K562 (cell line): ENCODE measurements around the gene FAR2. TPM values are rescaled to one million over a fixed set of nuclear protein-coding genes. Genes with fewer than 3 reads are reported as not detected.

Source experiments
- ATAC-seq: fragments of 200-7000 bp; cut with Tn5 transposase; 3 replicates; pipeline ENCODE4 v1.9.1; 2020; ENCODE audit warnings: moderate library complexity
- BruUV-seq: library from RNA; stranded (reverse); fragments of 400-500 nt; replicated peaks from 2 replicates; lab custom pipeline; 2021; lab: Mats Ljungman, UMichigan
- CTCF ChIA-PET: fragments of 300-600 bp; formaldehyde crosslinking; extraction: SDS; loops from one replicate; lab custom pipeline; 2021; ENCODE audit warnings: low intra/inter-chr PET ratio; lab: Yijun Ruan, JAX
- POLR2A ChIA-PET: fragments of 300-600, 350-650 bp; sonication (Branson Sonifier 250); formaldehyde crosslinking; extraction: SDS; loops from one replicate; lab custom pipeline; 2021; ENCODE audit warnings: antibody characterized with exemption, inconsistent platforms; lab: Yijun Ruan, JAX
- DNase-seq, 4 experiments: peaks; one replicate each; pipeline versions ENCODE4 v3.0.0 to v3.0.0-alpha.2; 2011 to 2018; ENCODE audit warnings: low spot score in 3 of 4, mixed read lengths in 3 of 4; ENCODE audit errors: extremely low read depth in 1 of 4
- FAIRE-seq: peaks from 2 replicates; lab custom pipeline; 2011; peaks lifted over from hg19 to GRCh38; lab: Jason Lieb, UNC
- H2AFZ ChIP-seq: 2 replicates; pipeline ENCODE4 v1.6.0; 2011; ENCODE audit warnings: low read depth, low read length, control low read depth, inconsistent platforms
- H3K27ac ChIP-seq: fragments of 200-600 bp; 3 replicates; pipeline ENCODE4 v1.8.0; 2011; ENCODE audit warnings: low read depth, mild to moderate bottlenecking, control low read depth, inconsistent platforms, low read length, moderate library complexity, mixed read lengths; ENCODE audit errors: extremely low read depth
- H3K27me3 ChIP-seq, 2 experiments: fragments of 300-600 bp in 1 of 2; 2 replicates in 1 of 2; 3 replicates in 1 of 2; pipeline versions ENCODE4 v1.6.0 to v1.8.0; 2011; ENCODE audit warnings: inconsistent platforms in 2 of 2, low read length in 2 of 2, mild to moderate bottlenecking in 1 of 2, mixed read lengths in 1 of 2, moderate library complexity in 1 of 2; ENCODE audit not compliant: control insufficient read depth in 2 of 2, insufficient read depth in 2 of 2
- H3K36me3 ChIP-seq: fragments of 300-600 bp; 3 replicates; pipeline ENCODE4 v1.8.0; 2011; ENCODE audit warnings: mild to moderate bottlenecking, low read length, inconsistent platforms; ENCODE audit not compliant: control insufficient read depth, insufficient read depth
- H3K4me1 ChIP-seq, 2 experiments: fragments of 200-600 bp in 1 of 2; replicated peaks in 1 of 2; 2 replicates in 1 of 2; 3 replicates in 1 of 2; pipeline versions ENCODE4 v1.5.1 to v1.8.0; 2011; ENCODE audit warnings: inconsistent platforms in 2 of 2, low read length in 2 of 2, mild to moderate bottlenecking in 1 of 2, mixed read lengths in 1 of 2, moderate library complexity in 1 of 2; ENCODE audit not compliant: control insufficient read depth in 2 of 2, insufficient read depth in 2 of 2
- H3K4me2 ChIP-seq: 2 replicates; pipeline ENCODE4 v1.6.1; 2011; ENCODE audit warnings: low read length, control low read depth, inconsistent platforms, mixed read lengths; ENCODE audit not compliant: insufficient read depth
- H3K4me3 ChIP-seq: fragments of 200-600 bp; sonication (generic), shearing (Covaris generic); 2 replicates; pipeline ENCODE4 v1.5.1; 2016; ENCODE audit warnings: control low read depth, inconsistent platforms
- H3K79me2 ChIP-seq: fragments of 200-600 bp; 3 replicates; pipeline ENCODE4 v1.8.0; 2011; ENCODE audit warnings: low read length, inconsistent platforms; ENCODE audit not compliant: control insufficient read depth, insufficient read depth
- H3K9ac ChIP-seq, 2 experiments: 2 replicates each; pipeline versions ENCODE4 v1.6.0 to v1.6.1; 2011; ENCODE audit warnings: low read depth in 2 of 2, low read length in 2 of 2, control low read depth in 1 of 2, inconsistent platforms in 1 of 2, mild to moderate bottlenecking in 1 of 2, mixed read lengths in 1 of 2; ENCODE audit not compliant: insufficient read depth in 1 of 2
- H3K9me1 ChIP-seq: one replicate; pipeline ENCODE4 v1.6.0; 2011; ENCODE audit warnings: inconsistent platforms, mild to moderate bottlenecking, low read length, moderate library complexity; ENCODE audit not compliant: control insufficient read depth, insufficient read depth
- H3K9me3 ChIP-seq: replicated peaks from 2 replicates; pipeline ENCODE4 v1.5.1; 2011; ENCODE audit warnings: low read depth, low read length, inconsistent platforms; ENCODE audit not compliant: control insufficient read depth, insufficient read depth
- H4K20me1 ChIP-seq: replicated peaks from 2 replicates; pipeline ENCODE4 v1.6.1; 2011; ENCODE audit warnings: low read length, inconsistent platforms, mixed read lengths; ENCODE audit not compliant: control insufficient read depth, insufficient read depth
- CREB3 ChIP-seq: fragments of 450-650 bp; conservative IDR thresholded peaks from 2 replicates; pipeline ENCODE4 v1.6.1; 2016; ENCODE audit warnings: missing genetic modification characterization, low read depth, mild to moderate bottlenecking, missing compliant biosample characterization, moderate library complexity
- EGR1 ChIP-seq: fragments of 450-650 bp; conservative IDR thresholded peaks from 2 replicates; pipeline ENCODE4 v1.6.1; 2017; ENCODE audit warnings: mild to moderate bottlenecking
- FIP1L1 ChIP-seq: fragments of 200-400 bp; formaldehyde crosslinking; IDR thresholded peaks from 2 replicates; pipeline ENCODE4 v1.6.1; 2018; ENCODE audit warnings: mild to moderate bottlenecking, low read depth, low read length; ENCODE audit not compliant: poor library complexity, severe bottlenecking
- IRF2 ChIP-seq: sonication (generic); formaldehyde crosslinking; IDR thresholded peaks from 2 replicates; pipeline ENCODE4 v1.8.1; 2022; ENCODE audit warnings: mild to moderate bottlenecking, missing genetic modification reagents
- L3MBTL2 ChIP-seq: fragments of 450-650 bp; IDR thresholded peaks from 2 replicates; pipeline ENCODE4 v1.6.1; 2016; ENCODE audit warnings: mild to moderate bottlenecking, moderate library complexity
- ZNF165 ChIP-seq: fragments of 250-450 bp; sonication (Bioruptor Pico); IDR thresholded peaks from 2 replicates; pipeline ENCODE4 v1.4.0; 2020; ENCODE audit warnings: borderline replicate concordance
- ZNF780A ChIP-seq: fragments of 250-450 bp; sonication (Bioruptor Pico); IDR thresholded peaks from 2 replicates; pipeline ENCODE4 v1.5.0; 2021; ENCODE audit warnings: mild to moderate bottlenecking
- WGBS: fragments of 100-300 bp; shearing (Covaris generic); methylation state at CpG from one replicate; pipeline ENCODE4 v1.1.6; 2016; ENCODE audit warnings: low coverage, mixed read lengths; ENCODE audit not compliant: insufficient coverage; ENCODE audit errors: missing lambda C conversion rate; 5-methylcytosine and 5-hydroxymethylcytosine counted together
- in situ Hi-C: fragments of 300-500 bp; cut with MboI; formaldehyde crosslinking; loops from 4 replicates; pipeline ENCODE4 v1.15.0; 2018; ENCODE audit warnings: inconsistent platforms, mixed read lengths
- intact Hi-C: fragments of 100-400 bp; cut with micrococcal nuclease; formaldehyde crosslinking; loops from 2 replicates; pipeline ENCODE4 v1.14.2; 2022
- polyA plus RNA-seq, 8 experiments: library from polyadenylated mRNA; depleted of rRNA in 4 of 8; stranded (reverse) in 5 of 8; unstranded in 3 of 8; fragments of >200 nt; fragmentation: Nextera tagmentation in 2 of 8; fragmentation: Illumina TruSeq in 1 of 8; extraction: Ambion mirVana in 2 of 8; extraction: Trizol in 1 of 8; gene quantifications; 2 replicates each; pipeline versions ENCODE4 v1.2.1 to v1.2.3, GENCODE V29; 2011 to 2014; ENCODE audit warnings: inconsistent platforms in 1 of 8, missing spikeins in 1 of 8
- total RNA-seq, 7 experiments: library from RNA; depleted of rRNA in 6 of 7; stranded (reverse); fragments of >200 nt in 6 of 7; fragmentation: Illumina TruSeq in 2 of 7; extraction: Trizol in 2 of 7; gene quantifications; 2 replicates each; pipeline versions ENCODE4 v1.2.1 to v1.2.3, GENCODE V29; 2011 to 2021; ENCODE audit warnings: low replicate concordance in 1 of 7

FAR2 gene
- total and polyA plus RNA-seq, 9 of the 15 experiments (the other 6 are each of a cell fraction or from before 2014, with no cell fraction given): 5.0 to 13.4 (median 8.5) TPM

DNA sequence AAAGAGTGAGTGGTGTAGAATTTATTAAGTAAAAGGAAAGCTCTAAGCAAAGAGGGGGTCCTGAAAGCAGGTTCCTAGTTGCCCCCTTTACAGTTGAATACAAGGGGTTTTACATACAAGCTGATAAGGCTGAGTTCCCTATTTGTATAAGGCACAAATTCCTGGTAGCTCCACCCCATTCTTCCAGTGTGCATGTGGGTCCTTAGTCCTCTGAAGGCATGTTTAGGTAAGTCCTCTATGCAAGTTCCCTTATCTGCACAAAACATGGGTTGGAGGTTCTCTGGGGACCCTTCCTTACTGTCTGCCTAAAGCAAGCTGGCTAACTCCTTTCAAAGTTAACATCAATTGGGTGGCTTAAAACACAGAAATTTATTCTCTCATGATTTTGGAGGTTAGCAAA, 2.9 kb upstream of the FAR2 start (continued):
- TF ChIP-seq EGR1: no peak

DNA sequence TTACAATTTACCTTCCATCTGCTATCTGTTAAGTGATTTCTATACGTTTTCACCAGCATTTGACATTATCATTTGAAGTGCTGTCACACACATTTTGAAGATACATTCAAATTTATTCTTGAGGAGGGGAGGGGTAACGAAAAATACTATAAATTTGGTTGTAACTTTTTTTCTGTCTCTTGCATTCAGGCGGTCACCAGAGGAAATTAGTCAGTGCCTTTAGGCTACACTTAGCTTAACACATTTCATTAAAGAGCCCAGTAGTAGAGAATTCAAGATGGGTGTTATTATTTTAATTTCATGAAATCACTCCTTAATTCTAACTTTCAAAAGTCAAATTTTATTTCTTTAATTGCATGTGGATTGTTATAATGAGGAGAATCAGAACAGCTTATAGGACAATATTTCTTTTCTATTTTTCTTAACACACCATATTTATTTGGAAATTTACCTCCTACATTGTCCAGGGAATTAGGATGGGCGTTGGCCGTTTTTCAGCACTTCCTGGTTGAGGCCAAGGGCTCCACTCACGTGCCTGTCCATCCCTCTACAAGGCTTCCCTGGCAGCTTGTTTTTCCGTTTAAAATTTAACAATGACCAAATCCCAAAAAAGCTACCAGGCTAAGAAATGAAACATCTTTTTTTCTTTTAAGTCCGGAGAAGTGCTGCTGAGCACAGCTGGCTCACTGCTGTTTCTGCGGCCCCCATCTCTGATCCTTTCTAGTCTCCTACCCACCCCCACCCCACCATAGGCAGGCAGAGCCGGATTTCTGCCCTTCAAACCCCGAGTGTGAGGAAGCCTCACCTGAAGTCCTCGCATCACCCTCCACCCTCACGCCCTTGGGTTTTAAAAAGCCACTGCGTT, 1.1 kb upstream of the FAR2 start:
- H3K4me2 ChIP-seq: peak overlapping the region; percentile 74
- H3K4me3 ChIP-seq: peak overlapping the region; percentile 47
- ATAC-seq (no peak; the same call in 2 of the 3 replicates), FAIRE-seq (no peak), DNase-seq (peak in 1 of 4 experiments; percentile 27)
- ChIA-PET POLR2A (interaction anchor here (0.7 kb wide), 1 partner anchor 703 kb away, joined by 3 read pairs; no protein-coding TSS in a partner anchor), CTCF (no interaction called here)
- peak overlapping the region; percentile 62; the same call in 1 of the 2 replicates for H2AFZ ChIP-seq
- H3K9ac ChIP-seq: peak overlapping the region; percentile 51 to 70; a peak in 3 of 4 replicates
- no peaks in the 10 kb centered on the region for H3K36me3 ChIP-seq
- intact Hi-C loops: no loop called here
- H3K9me3 ChIP-seq: no peaks in the 10 kb centered on the region
- peak overlapping the region; percentile 78 for H3K27ac ChIP-seq
- H4K20me1 ChIP-seq: no peaks in the 10 kb centered on the region
- H3K27me3 ChIP-seq: no peaks in the 10 kb centered on the region
- no TSS peak for BruUV-seq
- peaks cover 2 to 15% of the 10 kb centered on the region in 2 experiments; a peak in 2 of 5 replicates for H3K4me1 ChIP-seq
- H3K9me1 ChIP-seq: no peaks in the 10 kb centered on the region
- 4% methylated on average over 14 of the region's 14 CpGs for WGBS
- in situ Hi-C loops: no loop called here
- H3K79me2 ChIP-seq: peaks cover 5% of the 10 kb centered on the region; the same call in 1 of the 3 replicates
- TF ChIP-seq CREB3 (tag) (no peak), ZNF165 (CRISPR knock-in tag) (no peak), IRF2 (CRISPR knock-in tag) (no peak), FIP1L1 (no peak), L3MBTL2 (peak; percentile 38; the same call in 1 of the 2 replicates), ZNF780A (no peak)
